WTC11 (cell line): ENCODE measurements around the gene TBC1D22A. TPM values are rescaled to one million over a fixed set of nuclear protein-coding genes. Genes with fewer than 3 reads are reported as not detected.

Source experiments
- ATAC-seq: fragments of 200-7000 bp; cut with Tn5 transposase; 2 replicates; pipeline ENCODE4 v1.10.0; 2021; ENCODE audit warnings: mild to moderate bottlenecking, moderate library complexity
- CTCF ChIA-PET: fragments of 300-600 bp; sonication (Branson Sonifier 250); formaldehyde crosslinking; loops from one replicate; lab custom pipeline; 2021; ENCODE audit warnings: antibody characterized with exemption; lab: Charles Lee
- POLR2A ChIA-PET: fragments of 350-600 bp; sonication (Branson Sonifier 250); formaldehyde crosslinking; loops from one replicate; lab custom pipeline; 2021; ENCODE audit warnings: antibody characterized with exemption; lab: Charles Lee
- DNase-seq: peaks from one replicate; pipeline ENCODE4 v3.0.0; 2021; ENCODE audit warnings: low spot score
- H3K27ac Mint-ChIP-seq: 2 replicates; pipeline ENCODE4 v1.8.0; 2021; ENCODE audit warnings: mixed read lengths
- H3K27me3 Mint-ChIP-seq: 2 replicates; pipeline ENCODE4 v1.8.0; 2021; ENCODE audit warnings: low read depth, mild to moderate bottlenecking, moderate library complexity, mixed read lengths
- H3K36me3 Mint-ChIP-seq: 2 replicates; pipeline ENCODE4 v1.8.0; 2021; ENCODE audit warnings: mixed read lengths
- H3K4me1 Mint-ChIP-seq: 2 replicates; pipeline ENCODE4 v1.8.0; 2022; ENCODE audit warnings: mixed read lengths
- H3K4me3 Mint-ChIP-seq: 2 replicates; pipeline ENCODE4 v1.8.0; 2021; ENCODE audit warnings: mild to moderate bottlenecking, moderate library complexity, mixed read lengths
- H3K9me3 Mint-ChIP-seq: 2 replicates; pipeline ENCODE4 v1.8.0; 2021; ENCODE audit warnings: mixed read lengths
- ELF4 ChIP-seq: sonication (generic); formaldehyde crosslinking; IDR thresholded peaks from 2 replicates; pipeline ENCODE4 v1.8.1; 2022; ENCODE audit warnings: low read depth, mild to moderate bottlenecking, moderate library complexity, missing genetic modification reagents
- ETV6 ChIP-seq: sonication (generic); formaldehyde crosslinking; IDR thresholded peaks from 2 replicates; pipeline ENCODE4 v1.8.1; 2022; ENCODE audit warnings: mild to moderate bottlenecking, missing genetic modification reagents
- FOXK1 ChIP-seq: sonication (generic); formaldehyde crosslinking; IDR thresholded peaks from 2 replicates; pipeline ENCODE4 v1.8.0; 2022; ENCODE audit warnings: mild to moderate bottlenecking, moderate library complexity, missing genetic modification reagents
- KAT7 ChIP-seq: sonication (generic); formaldehyde crosslinking; IDR thresholded peaks from 2 replicates; pipeline ENCODE4 v1.8.1; 2023; ENCODE audit warnings: missing genetic modification reagents, mild to moderate bottlenecking, borderline replicate concordance
- ZNF317 ChIP-seq: sonication (generic); formaldehyde crosslinking; IDR thresholded peaks from 2 replicates; pipeline ENCODE4 v1.8.1; 2023; ENCODE audit warnings: low read depth, mild to moderate bottlenecking, moderate library complexity, missing genetic modification reagents, borderline replicate concordance
- total RNA-seq: library from RNA; stranded (reverse); gene quantifications from 3 replicates; pipeline ENCODE4 v1.2.3, GENCODE V29; 2021
- TF ChIP-seq, protein P1 (sequence below): sonication (generic); formaldehyde crosslinking; IDR thresholded peaks from 2 replicates; pipeline ENCODE4 v1.8.1; 2023; ENCODE audit warnings: mild to moderate bottlenecking, missing genetic modification reagents
- TF ChIP-seq, protein P2 (sequence below): fragments of 250-450 bp; sonication (Bioruptor Pico); IDR thresholded peaks from 2 replicates; pipeline ENCODE4 v1.9.0; 2021; ENCODE audit warnings: mild to moderate bottlenecking
- TF ChIP-seq, protein P3 (sequence below): sonication (generic); formaldehyde crosslinking; IDR thresholded peaks from 2 replicates; pipeline ENCODE4 v1.8.0; 2023; ENCODE audit warnings: mild to moderate bottlenecking, missing genetic modification reagents
- TF ChIP-seq, protein P4 (sequence below): fragments of 200-600 bp; IDR thresholded peaks from 2 replicates; pipeline ENCODE4 v1.8.0; 2022; ENCODE audit warnings: antibody characterized with exemption
- TF ChIP-seq, protein P5 (sequence below): sonication (generic); formaldehyde crosslinking; IDR thresholded peaks from 2 replicates; pipeline ENCODE4 v1.8.1; 2023; ENCODE audit warnings: mild to moderate bottlenecking, moderate library complexity, missing genetic modification reagents

Gene TBC1D22A
- total RNA-seq, 1 experiment from 2014 or later, result 18.1 TPM

DNA sequence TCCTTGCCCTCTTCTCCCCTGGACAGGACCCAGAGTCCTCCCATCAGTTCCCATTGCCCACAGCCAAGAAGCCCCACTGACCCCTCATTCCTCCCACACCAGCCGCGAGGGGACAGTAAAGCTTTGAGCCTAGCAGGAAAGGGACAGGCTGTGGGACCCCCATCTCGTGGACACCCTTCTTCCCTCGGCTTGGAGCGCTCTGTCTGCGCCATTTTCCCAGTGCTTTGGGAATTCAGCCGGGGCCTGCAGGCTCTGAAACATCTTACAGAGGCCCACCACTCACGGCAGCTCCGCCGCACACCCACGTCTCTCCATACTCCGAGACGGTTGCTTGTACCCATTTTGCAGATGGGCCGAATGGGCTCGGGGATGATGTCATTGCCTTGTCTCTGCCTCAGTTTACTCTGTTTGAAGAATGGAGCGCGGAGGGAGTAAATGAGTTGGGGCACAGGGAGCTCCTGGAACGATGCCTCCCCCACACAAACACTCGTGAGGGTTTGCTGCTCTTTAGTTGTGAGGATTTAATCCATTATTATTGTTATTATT is 447.7 kb downstream of the TBC1D22A start:
- H3K4me3 Mint-ChIP-seq, result no peak overlapping the region
- H3K9me3 Mint-ChIP-seq, result peaks cover 28% of the 10 kb centered on the region
- ATAC-seq (no peak), DNase-seq (no peak)
- CTCF ChIA-PET, result interaction anchor here (0.6 kb wide), 1 partner anchor 225 kb away, joined by 3 read pairs; no protein-coding TSS in a partner anchor
- H3K27me3 Mint-ChIP-seq, result no peaks in the 10 kb centered on the region; the same call in 1 of the 2 replicates
- H3K27ac Mint-ChIP-seq, result no peak overlapping the region
- no peak for TF ChIP-seq ETV6
- TF ChIP-seq, protein P1, sequence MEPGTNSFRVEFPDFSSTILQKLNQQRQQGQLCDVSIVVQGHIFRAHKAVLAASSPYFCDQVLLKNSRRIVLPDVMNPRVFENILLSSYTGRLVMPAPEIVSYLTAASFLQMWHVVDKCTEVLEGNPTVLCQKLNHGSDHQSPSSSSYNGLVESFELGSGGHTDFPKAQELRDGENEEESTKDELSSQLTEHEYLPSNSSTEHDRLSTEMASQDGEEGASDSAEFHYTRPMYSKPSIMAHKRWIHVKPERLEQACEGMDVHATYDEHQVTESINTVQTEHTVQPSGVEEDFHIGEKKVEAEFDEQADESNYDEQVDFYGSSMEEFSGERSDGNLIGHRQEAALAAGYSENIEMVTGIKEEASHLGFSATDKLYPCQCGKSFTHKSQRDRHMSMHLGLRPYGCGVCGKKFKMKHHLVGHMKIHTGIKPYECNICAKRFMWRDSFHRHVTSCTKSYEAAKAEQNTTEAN (CRISPR knock-in tag), result no peak
- TF ChIP-seq, all 79 proteins: peak for 0
- H3K36me3 Mint-ChIP-seq, result peaks cover 20% of the 10 kb centered on the region
- POLR2A ChIA-PET, result no interaction called here
- H3K4me1 Mint-ChIP-seq, result no peaks in the 10 kb centered on the region

DNA sequence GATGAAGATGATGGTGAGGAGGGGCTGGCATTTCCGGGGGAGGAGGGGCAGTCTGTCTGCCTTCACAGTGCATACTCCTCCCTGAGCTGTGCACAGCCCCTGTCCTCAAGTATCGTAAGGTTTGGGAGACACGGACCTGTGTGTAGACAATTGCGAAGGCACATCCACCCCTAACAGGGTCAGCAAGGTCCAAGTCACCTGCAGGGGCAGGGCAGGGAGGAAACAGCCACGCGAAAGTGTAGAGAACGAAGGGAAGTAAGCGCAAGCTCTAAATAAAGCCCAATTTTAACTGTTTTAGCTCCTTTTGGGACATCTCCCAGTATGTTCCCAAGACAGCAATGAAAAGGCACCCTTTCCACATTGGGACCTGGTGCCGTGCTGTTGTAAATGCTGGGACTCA is 448.2 kb downstream of the TBC1D22A start:
- DNase-seq (no peak), ATAC-seq (no peak)
- CTCF ChIA-PET, result interaction anchor here (0.6 kb wide), 1 partner anchor 224 kb away, joined by 3 read pairs; no protein-coding TSS in a partner anchor
- peaks cover 20% of the 10 kb centered on the region for H3K36me3 Mint-ChIP-seq
- no peaks in the 10 kb centered on the region for H3K4me1 Mint-ChIP-seq
- peaks cover 28% of the 10 kb centered on the region for H3K9me3 Mint-ChIP-seq
- no peak for TF ChIP-seq ZNF317
- TF ChIP-seq, protein P2, sequence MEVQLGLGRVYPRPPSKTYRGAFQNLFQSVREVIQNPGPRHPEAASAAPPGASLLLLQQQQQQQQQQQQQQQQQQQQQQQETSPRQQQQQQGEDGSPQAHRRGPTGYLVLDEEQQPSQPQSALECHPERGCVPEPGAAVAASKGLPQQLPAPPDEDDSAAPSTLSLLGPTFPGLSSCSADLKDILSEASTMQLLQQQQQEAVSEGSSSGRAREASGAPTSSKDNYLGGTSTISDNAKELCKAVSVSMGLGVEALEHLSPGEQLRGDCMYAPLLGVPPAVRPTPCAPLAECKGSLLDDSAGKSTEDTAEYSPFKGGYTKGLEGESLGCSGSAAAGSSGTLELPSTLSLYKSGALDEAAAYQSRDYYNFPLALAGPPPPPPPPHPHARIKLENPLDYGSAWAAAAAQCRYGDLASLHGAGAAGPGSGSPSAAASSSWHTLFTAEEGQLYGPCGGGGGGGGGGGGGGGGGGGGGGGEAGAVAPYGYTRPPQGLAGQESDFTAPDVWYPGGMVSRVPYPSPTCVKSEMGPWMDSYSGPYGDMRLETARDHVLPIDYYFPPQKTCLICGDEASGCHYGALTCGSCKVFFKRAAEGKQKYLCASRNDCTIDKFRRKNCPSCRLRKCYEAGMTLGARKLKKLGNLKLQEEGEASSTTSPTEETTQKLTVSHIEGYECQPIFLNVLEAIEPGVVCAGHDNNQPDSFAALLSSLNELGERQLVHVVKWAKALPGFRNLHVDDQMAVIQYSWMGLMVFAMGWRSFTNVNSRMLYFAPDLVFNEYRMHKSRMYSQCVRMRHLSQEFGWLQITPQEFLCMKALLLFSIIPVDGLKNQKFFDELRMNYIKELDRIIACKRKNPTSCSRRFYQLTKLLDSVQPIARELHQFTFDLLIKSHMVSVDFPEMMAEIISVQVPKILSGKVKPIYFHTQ, result no peak
- no peak for TF ChIP-seq FOXK1
- TF ChIP-seq ELF4, result no peak
- TF ChIP-seq, protein P3, sequence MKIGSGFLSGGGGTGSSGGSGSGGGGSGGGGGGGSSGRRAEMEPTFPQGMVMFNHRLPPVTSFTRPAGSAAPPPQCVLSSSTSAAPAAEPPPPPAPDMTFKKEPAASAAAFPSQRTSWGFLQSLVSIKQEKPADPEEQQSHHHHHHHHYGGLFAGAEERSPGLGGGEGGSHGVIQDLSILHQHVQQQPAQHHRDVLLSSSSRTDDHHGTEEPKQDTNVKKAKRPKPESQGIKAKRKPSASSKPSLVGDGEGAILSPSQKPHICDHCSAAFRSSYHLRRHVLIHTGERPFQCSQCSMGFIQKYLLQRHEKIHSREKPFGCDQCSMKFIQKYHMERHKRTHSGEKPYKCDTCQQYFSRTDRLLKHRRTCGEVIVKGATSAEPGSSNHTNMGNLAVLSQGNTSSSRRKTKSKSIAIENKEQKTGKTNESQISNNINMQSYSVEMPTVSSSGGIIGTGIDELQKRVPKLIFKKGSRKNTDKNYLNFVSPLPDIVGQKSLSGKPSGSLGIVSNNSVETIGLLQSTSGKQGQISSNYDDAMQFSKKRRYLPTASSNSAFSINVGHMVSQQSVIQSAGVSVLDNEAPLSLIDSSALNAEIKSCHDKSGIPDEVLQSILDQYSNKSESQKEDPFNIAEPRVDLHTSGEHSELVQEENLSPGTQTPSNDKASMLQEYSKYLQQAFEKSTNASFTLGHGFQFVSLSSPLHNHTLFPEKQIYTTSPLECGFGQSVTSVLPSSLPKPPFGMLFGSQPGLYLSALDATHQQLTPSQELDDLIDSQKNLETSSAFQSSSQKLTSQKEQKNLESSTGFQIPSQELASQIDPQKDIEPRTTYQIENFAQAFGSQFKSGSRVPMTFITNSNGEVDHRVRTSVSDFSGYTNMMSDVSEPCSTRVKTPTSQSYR (CRISPR knock-in tag), result no peak
- H3K4me3 Mint-ChIP-seq, result no peak overlapping the region
- POLR2A ChIA-PET, result no interaction called here
- H3K27me3 Mint-ChIP-seq, result no peaks in the 10 kb centered on the region; the same call in 1 of the 2 replicates
- no peak overlapping the region for H3K27ac Mint-ChIP-seq

DNA sequence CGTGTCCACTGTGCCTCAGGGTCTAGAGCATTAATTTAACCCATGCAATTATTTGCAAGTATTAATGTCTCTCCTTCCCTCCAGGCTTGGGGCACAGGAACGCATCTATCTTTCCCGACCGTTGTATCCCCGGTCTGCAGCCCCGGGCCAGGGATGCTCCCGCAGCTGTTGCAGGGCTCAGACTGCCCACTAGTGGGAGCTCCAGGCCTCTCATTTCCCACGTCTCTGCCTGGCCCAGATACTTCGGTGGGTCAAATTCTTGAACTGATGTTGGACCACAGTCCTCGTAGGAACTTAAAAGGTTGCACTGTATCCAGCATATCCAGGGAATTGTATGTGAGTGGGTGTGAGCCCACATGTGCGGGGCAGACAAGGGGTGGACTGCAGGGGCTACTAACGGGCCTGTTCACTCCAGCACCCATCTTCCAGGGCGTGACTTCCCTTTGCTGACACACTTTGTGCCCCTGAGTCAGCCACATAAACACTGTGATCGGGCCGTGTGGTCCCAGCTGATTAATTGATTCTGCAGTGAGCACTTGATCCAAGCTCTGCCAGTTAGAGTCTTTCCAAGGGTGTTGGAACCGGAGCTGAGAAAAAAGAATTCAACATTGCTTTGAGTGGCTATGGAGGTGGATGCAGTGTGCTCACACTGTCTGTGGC is 451.3 kb downstream of the TBC1D22A start:
- POLR2A ChIA-PET, result no interaction called here
- peak; percentile 79 for DNase-seq
- ATAC-seq, result peak; percentile 94
- peaks cover 28% of the 10 kb centered on the region for H3K9me3 Mint-ChIP-seq
- no peaks in the 10 kb centered on the region; the same call in 1 of the 2 replicates for H3K27me3 Mint-ChIP-seq
- no peak for TF ChIP-seq KAT7 (CRISPR knock-in tag)
- TF ChIP-seq, protein P4, sequence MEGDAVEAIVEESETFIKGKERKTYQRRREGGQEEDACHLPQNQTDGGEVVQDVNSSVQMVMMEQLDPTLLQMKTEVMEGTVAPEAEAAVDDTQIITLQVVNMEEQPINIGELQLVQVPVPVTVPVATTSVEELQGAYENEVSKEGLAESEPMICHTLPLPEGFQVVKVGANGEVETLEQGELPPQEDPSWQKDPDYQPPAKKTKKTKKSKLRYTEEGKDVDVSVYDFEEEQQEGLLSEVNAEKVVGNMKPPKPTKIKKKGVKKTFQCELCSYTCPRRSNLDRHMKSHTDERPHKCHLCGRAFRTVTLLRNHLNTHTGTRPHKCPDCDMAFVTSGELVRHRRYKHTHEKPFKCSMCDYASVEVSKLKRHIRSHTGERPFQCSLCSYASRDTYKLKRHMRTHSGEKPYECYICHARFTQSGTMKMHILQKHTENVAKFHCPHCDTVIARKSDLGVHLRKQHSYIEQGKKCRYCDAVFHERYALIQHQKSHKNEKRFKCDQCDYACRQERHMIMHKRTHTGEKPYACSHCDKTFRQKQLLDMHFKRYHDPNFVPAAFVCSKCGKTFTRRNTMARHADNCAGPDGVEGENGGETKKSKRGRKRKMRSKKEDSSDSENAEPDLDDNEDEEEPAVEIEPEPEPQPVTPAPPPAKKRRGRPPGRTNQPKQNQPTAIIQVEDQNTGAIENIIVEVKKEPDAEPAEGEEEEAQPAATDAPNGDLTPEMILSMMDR, result peak; percentile 64
- TF ChIP-seq, protein P5, sequence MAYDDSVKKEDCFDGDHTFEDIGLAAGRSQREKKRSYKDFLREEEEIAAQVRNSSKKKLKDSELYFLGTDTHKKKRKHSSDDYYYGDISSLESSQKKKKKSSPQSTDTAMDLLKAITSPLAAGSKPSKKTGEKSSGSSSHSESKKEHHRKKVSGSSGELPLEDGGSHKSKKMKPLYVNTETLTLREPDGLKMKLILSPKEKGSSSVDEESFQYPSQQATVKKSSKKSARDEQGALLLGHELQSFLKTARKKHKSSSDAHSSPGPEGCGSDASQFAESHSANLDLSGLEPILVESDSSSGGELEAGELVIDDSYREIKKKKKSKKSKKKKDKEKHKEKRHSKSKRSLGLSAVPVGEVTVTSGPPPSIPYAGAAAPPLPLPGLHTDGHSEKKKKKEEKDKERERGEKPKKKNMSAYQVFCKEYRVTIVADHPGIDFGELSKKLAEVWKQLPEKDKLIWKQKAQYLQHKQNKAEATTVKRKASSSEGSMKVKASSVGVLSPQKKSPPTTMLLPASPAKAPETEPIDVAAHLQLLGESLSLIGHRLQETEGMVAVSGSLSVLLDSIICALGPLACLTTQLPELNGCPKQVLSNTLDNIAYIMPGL (CRISPR knock-in tag), result peak; percentile 31; the same call in 1 of the 2 replicates
- no peak overlapping the region for H3K27ac Mint-ChIP-seq
- no peak overlapping the region for H3K4me3 Mint-ChIP-seq
- CTCF ChIA-PET, result interaction anchor here (0.6 to 1.4 kb wide), 12 partner anchors 10 to 302 kb away, joined by 3 to 6 read pairs (median 3); no protein-coding TSS in a partner anchor
- peaks cover 20% of the 10 kb centered on the region for H3K36me3 Mint-ChIP-seq
- no peaks in the 10 kb centered on the region for H3K4me1 Mint-ChIP-seq
